Heart right ventricle (tissue), 16 donors: Measurements from ENCODE around the gene SLC39A1. TPM values are rescaled to one million over a fixed set of nuclear protein-coding genes. Genes with fewer than 3 reads are reported as not detected.
"Not testable (repeated sequence)": the region's sequence is repeated elsewhere in the genome, so short reads cannot be mapped to it uniquely, and the experiment has no call there.

ENCODE experiments used
- ATAC-seq, 8 donors: fragments of 200-7000 bp; cut with Tn5 transposase; one replicate each; pipeline ENCODE4 v1.9.1; 2020; ENCODE audit warnings: mild to moderate bottlenecking in 8 of 8, moderate library complexity in 8 of 8, moderate number of reproducible peaks in 1 of 8
- DNase-seq, 2 donors: peaks; one replicate each; pipeline ENCODE4 v3.0.0-alpha.2; 2020
- H3K27ac ChIP-seq, 10 donors: fragments of 200-600 bp; sonication (generic) in 2 of 10; one replicate each; pipeline versions ENCODE4 v1.5.0 to v1.8.0; 2020 to 2022; ENCODE audit warnings: mild to moderate bottlenecking in 3 of 10
- H3K27me3 ChIP-seq, 7 donors: fragments of 200-600 bp; one replicate each; pipeline ENCODE4 v1.8.0; 2021 to 2022; ENCODE audit warnings: mild to moderate bottlenecking in 2 of 7
- H3K36me3 ChIP-seq, 9 donors: fragments of 200-600 bp; sonication (generic) in 1 of 9; one replicate each; pipeline versions ENCODE4 v1.5.0 to v1.8.0; 2020 to 2022; ENCODE audit warnings: mild to moderate bottlenecking in 2 of 9
- H3K4me1 ChIP-seq, 9 donors: fragments of 200-600 bp; sonication (generic) in 1 of 9; one replicate each; pipeline versions ENCODE4 v1.5.0 to v1.8.0; 2020 to 2022; ENCODE audit warnings: mild to moderate bottlenecking in 4 of 9
- H3K4me3 ChIP-seq, 10 donors: fragments of 200-600 bp; sonication (generic) in 2 of 10; one replicate each; pipeline versions ENCODE4 v1.5.0 to v1.8.0; 2020 to 2022; ENCODE audit warnings: mild to moderate bottlenecking in 7 of 10, moderate library complexity in 2 of 10
- H3K9me3 ChIP-seq, 11 donors: fragments of 200-600 bp in 10 of 11; sonication (generic) in 2 of 11; one replicate each; pipeline versions ENCODE4 v1.5.0 to v1.8.0; 2013 to 2022; ENCODE audit warnings: mild to moderate bottlenecking in 2 of 11, control low read depth in 1 of 11, moderate library complexity in 1 of 11
- WGBS, 2 donors: extraction: QIAGEN DNeasy Blood & Tissue Kit; methylation state at CpG; one replicate each; pipeline ENCODE4 v1.1.7; 2013; ENCODE audit warnings: inconsistent platforms in 1 of 2; 5-methylcytosine and 5-hydroxymethylcytosine counted together
- intact Hi-C, 10 donors: fragments of 100-400 bp; cut with DNase I; formaldehyde crosslinking; loops; one replicate each; pipeline versions ENCODE4 v1.11.1 to v1.14.2; 2022
- long read RNA-seq, 3 donors: library from polyadenylated mRNA; unstranded; transcript quantifications; one replicate each; pipeline ENCODE4 v2.0.0, GENCODE V29; 2020 to 2021
- polyA plus RNA-seq, 2 donors: library from polyadenylated mRNA; stranded (reverse); fragments of 200-250 nt; gene quantifications; one replicate each; pipeline ENCODE4 v1.2.3, GENCODE V29; 2013
- total RNA-seq, 10 donors: library from RNA; stranded (reverse); fragmentation: NEBNext Ultra II Directional in 3 of 10; extraction: Animal tissue kit (Norgen Biotek cat#: 25700) in 3 of 10; gene quantifications; one replicate each; pipeline versions ENCODE4 v1.2.1 to v1.2.4, GENCODE V29; 2021 to 2023
- TF ChIP-seq, protein P1 (sequence below), 9 donors: fragments of 200-600 bp; sonication (generic) in 2 of 9; IDR thresholded peaks; one replicate each; pipeline versions ENCODE4 v1.5.0 to v1.8.0; 2021 to 2022; ENCODE audit warnings: antibody characterized with exemption in 9 of 9, mild to moderate bottlenecking in 5 of 9, moderate library complexity in 1 of 9
- donor health status: Arrhythmogenic right ventricular cardiomyopathy.
- donor health status: ischemic (EF 13 %, LVEDD 7.1; RV severe dilation, severe dysfunction).
- donor health status: healthy with polysubstance abuse.
- donor health status: DM: no; HTN: yes; CAD: no.
- donor health status: DM: no; HTN: no; CAD: no.
- donor health status: ischemic (EF 25% LVEDD 6.9; RV normal size, moderate dysfunction).
- donor health status: ischemic (EF 25% LVEDD 5.7; RV mildly dilated, moderate dysfunction).
- donor health status: healthy.
- donor health status: DM: yes; HTN: yes; CAD: no.
- donor health status: Ischemic cardiomyopathy.
- donor health status: ischemic (EF 35%, LVEDD 5.7; RV mildly dilated, moderate dysfunction).
- donor health status: nonischemic (EF 11% LVEDD 7.7; RV severe dilation, severe dysfunction).
- donor health status: DM: yes; HTN: yes; CAD: no.
- donor health status: PGD.
- donor health status: ischemic (EF 29% LVEDD 5.4; RV normal size, mild dysfunction).
- donor health status: nonischemic (EF 23%, LVEDD 6.1; RV moderate dilation, normal function).

SLC39A1 gene, protein sequence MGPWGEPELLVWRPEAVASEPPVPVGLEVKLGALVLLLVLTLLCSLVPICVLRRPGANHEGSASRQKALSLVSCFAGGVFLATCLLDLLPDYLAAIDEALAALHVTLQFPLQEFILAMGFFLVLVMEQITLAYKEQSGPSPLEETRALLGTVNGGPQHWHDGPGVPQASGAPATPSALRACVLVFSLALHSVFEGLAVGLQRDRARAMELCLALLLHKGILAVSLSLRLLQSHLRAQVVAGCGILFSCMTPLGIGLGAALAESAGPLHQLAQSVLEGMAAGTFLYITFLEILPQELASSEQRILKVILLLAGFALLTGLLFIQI
- 10 to 100 TPM; 27.6 to 63.0 (median 34.3) TPM for total RNA-seq
- polyA plus RNA-seq, result 100 to 1,000 TPM in 1 of 2 donors, 10 to 100 TPM in 1; 24.6 to 102 TPM
- long read RNA-seq, donor 1, transcript SLC39A1-204 (3 exons, 2,723 nt), result minor isoform, 13 of 109 reads
- long read RNA-seq, donor 1, transcript SLC39A1-202 (4 exons, 2,084 nt), result major isoform, 84 of 109 reads
- long read RNA-seq, donor 1, partial matches to known transcripts, result 2 of 109 reads
- long read RNA-seq, donor 1, other reads (novel, unspliced or antisense), result 8 of 109 reads
- long read RNA-seq, donor 2, transcript SLC39A1-202 (4 exons, 2,084 nt), result major isoform, 66 of 77 reads
- long read RNA-seq, donor 2, partial matches to known transcripts, result 0 of 77 reads
- long read RNA-seq, donor 2, other reads (novel, unspliced or antisense), result 4 of 77 reads
- long read RNA-seq, donor 3, transcript SLC39A1-202 (4 exons, 2,084 nt), result major isoform, 246 of 289 reads
- long read RNA-seq, donor 3, transcript SLC39A1-203 (4 exons, 2,398 nt), result minor isoform, 5 of 289 reads
- long read RNA-seq, donor 3, transcript SLC39A1-204 (3 exons, 2,723 nt), result minor isoform, 26 of 289 reads
- long read RNA-seq, donor 3, partial matches to known transcripts, result 0 of 289 reads
- long read RNA-seq, donor 3, other reads (novel, unspliced or antisense), result 9 of 289 reads

DNA sequence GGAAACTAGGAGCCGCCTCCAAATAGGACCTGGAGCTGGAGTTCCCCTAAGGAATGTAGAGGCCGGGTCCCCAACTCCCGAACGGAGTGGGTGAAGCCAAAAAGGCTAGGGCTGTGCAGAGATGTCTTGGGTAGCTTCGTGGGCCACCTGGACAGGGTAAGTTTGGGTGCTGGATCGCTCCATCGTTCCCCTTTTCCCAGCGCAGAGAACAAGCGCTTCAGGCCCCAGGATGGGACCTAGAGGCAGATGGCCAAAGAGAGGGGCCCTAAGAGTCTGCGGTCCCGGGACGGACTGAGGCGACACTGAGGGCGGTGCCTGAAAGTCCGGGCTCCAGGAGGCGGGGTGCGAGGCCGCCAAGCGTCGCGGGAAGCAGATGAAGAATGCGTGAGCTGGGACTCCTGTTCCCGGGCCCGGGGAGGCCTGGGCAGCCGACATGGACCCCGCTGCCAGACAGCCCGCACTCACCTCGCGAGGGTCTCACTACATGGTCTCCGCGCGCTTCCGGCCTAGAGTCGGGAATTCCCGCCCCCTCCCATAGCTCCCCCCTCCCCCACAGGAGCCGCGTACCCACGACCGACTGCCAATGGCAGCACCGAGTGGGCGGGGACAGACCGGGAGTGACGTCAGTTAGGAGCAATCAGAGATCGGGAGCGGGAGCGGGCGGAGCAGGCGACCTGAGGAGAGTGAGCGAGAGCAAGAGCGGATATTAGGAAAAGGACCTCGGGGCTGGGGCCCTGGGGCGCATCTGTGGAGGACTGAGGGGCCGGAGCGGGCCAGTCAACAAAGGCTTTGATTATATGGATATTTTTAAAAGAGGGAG lies at the start of gene SLC39A1:
TSS of gene SLC39A1 (minus strand) at position 508 of the 820 bp plus-strand sequence. CDS start 822 bp downstream, outside the sequence.
- Histone ChIP-seq H3K27me3 (no peaks in the 10 kb centered on the region), H3K4me3 (peak within 1 kb of the TSS; percentile 43 to 83 (median 76)), H3K9me3 (no peaks in the 10 kb centered on the region), H3K27ac (peak within 1 kb of the TSS; percentile 90 to 98 (median 96)), H3K4me1 (peaks cover 23 to 82% (median 56%) of the 10 kb centered on the region in 9 donors), H3K36me3 (peaks cover 0 to 29% (median 10%) of the 10 kb centered on the region in 9 donors)
- intact Hi-C loops, result no loop called here
- 0% methylated on average over 52 to 54 of the region's 54 CpGs for WGBS, 2 donors
- TF ChIP-seq, protein P1, sequence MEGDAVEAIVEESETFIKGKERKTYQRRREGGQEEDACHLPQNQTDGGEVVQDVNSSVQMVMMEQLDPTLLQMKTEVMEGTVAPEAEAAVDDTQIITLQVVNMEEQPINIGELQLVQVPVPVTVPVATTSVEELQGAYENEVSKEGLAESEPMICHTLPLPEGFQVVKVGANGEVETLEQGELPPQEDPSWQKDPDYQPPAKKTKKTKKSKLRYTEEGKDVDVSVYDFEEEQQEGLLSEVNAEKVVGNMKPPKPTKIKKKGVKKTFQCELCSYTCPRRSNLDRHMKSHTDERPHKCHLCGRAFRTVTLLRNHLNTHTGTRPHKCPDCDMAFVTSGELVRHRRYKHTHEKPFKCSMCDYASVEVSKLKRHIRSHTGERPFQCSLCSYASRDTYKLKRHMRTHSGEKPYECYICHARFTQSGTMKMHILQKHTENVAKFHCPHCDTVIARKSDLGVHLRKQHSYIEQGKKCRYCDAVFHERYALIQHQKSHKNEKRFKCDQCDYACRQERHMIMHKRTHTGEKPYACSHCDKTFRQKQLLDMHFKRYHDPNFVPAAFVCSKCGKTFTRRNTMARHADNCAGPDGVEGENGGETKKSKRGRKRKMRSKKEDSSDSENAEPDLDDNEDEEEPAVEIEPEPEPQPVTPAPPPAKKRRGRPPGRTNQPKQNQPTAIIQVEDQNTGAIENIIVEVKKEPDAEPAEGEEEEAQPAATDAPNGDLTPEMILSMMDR (IDR thresholded peaks at IDR 0.05), result no peak
- ATAC-seq (peak; percentile 81 to 91 (median 87)), DNase-seq (peak; percentile 98 to 99)

DNA sequence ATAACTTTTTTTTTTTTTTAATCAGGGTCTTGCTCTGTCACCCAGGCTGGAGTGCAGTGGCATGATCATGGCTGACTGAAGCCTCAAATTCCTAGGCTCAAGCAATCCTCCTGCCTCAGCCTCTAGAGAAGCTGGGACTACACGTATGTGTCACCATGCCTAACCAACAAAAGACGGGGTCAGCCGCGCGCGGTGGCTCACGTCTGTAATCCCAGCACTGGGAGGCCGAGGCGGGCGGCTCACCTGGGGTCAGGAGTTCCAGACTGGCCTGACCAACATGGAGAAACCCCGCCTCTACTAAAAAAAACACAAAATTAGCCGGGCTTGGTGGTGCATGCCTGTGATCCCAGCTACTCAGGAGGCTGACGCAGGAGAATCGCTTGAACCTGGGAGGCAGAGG lies 49.2 kb upstream of the SLC39A1 start:
- DNase-seq, H3K36me3 ChIP-seq, H3K27me3 ChIP-seq, H3K9me3 ChIP-seq, H3K27ac ChIP-seq, ATAC-seq, H3K4me1 ChIP-seq, intact Hi-C loops, H3K4me3 ChIP-seq: not testable (repeated sequence)
- 94 to 96% methylated on average over 14 of the region's 14 CpGs for WGBS, 2 donors

DNA sequence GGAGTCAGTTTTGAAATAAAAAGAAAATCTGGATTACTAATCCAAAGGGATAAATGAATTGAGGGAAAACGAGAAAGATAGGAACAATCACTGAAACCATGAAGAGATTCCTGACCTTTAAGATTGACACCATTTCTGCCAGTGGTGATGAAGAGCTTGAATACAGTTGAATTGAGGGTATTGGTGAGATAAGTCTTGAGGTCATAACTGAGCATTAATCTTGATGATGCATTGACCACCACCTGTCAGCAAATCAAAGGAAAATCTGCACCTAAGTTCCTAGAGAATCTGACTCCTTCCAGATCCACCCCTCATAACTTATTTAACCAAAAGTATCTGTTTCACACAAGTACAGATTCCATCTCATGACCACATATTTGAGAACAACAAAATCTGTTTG lies 48.8 kb upstream of the SLC39A1 start:
- TF ChIP-seq, protein P1 (IDR thresholded peaks at IDR 0.05), result no peak
- Histone ChIP-seq H3K4me1 (no peaks in the 10 kb centered on the region), H3K27me3 (no peaks in the 10 kb centered on the region), H3K36me3 (no peaks in the 10 kb centered on the region), H3K27ac (no peak overlapping the region), H3K4me3 (no peak overlapping the region), H3K9me3 (no peaks in the 10 kb centered on the region)
- WGBS, 2 donors, result 66 to 83% methylated on average over 1 of the region's 1 CpG
- DNase-seq (no peak), ATAC-seq (no peak)
- intact Hi-C loops, result no loop called here

DNA sequence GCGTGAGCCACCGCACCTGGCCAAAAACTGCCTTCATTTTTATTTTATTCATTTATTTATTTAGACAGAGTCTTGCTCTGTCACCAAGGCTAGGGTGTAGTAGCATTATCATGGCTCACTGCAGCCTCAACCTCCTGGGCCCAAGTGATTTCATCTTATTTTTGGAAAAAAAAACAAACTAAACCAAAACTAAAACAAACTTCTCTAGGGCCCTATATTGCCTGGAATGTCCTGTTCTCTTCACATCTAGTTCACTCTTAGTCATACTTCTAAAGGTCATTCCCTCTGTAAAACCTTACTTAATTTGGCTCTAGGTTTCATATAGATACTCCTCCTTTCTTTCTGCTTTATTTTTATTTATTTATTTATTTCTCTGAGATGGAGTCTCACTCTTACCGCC lies 42.8 kb upstream of the SLC39A1 start:
- Histone ChIP-seq H3K27me3 (no peaks in the 10 kb centered on the region), H3K9me3 (no peaks in the 10 kb centered on the region), H3K36me3 (no peaks in the 10 kb centered on the region), H3K4me1 (no peaks in the 10 kb centered on the region), H3K27ac (no peak overlapping the region), H3K4me3 (no peak overlapping the region)
- TF ChIP-seq, protein P1 (IDR thresholded peaks at IDR 0.05), result no peak
- WGBS, 2 donors, result 90 to 91% methylated on average over 3 of the region's 3 CpGs
- ATAC-seq (no peak), DNase-seq (no peak)
- intact Hi-C loops, result loop anchor here in 1 of 10 donors (10.0 kb wide), 1 partner anchor 259 kb away; no protein-coding TSS in a partner anchor
